NT2/D1 (cell line): ENCODE measurements around the gene TARBP2.

ENCODE experiments used
- DNase-seq: peaks from one replicate; pipeline ENCODE4 v3.0.0-alpha.2; 2011; ENCODE audit warnings: low read depth, low spot score
- H3K27me3 ChIP-seq: 2 replicates; pipeline ENCODE4 v1.6.0; 2011; ENCODE audit warnings: mild to moderate bottlenecking; ENCODE audit not compliant: insufficient read length, insufficient read depth
- H3K36me3 ChIP-seq: 2 replicates; pipeline ENCODE4 v1.6.1; 2011; ENCODE audit warnings: mild to moderate bottlenecking, low read length, mixed read lengths; ENCODE audit not compliant: insufficient read depth, insufficient read length
- H3K4me1 ChIP-seq: 2 replicates; pipeline ENCODE4 v1.5.1; 2011; ENCODE audit not compliant: insufficient read depth, insufficient read length
- H3K4me3 ChIP-seq: 2 replicates; pipeline ENCODE4 v1.5.1; 2011; ENCODE audit warnings: low read depth; ENCODE audit not compliant: insufficient read length
- H3K9ac ChIP-seq: 2 replicates; pipeline ENCODE4 v1.6.0; 2011; ENCODE audit warnings: low read depth; ENCODE audit not compliant: insufficient read length
- H3K9me3 ChIP-seq: 2 replicates; pipeline ENCODE4 v1.5.1; 2011; ENCODE audit warnings: mild to moderate bottlenecking, low read length; ENCODE audit not compliant: insufficient read depth
- SUZ12 ChIP-seq: IDR thresholded peaks from 2 replicates; pipeline ENCODE4 v1.6.1; 2011; ENCODE audit not compliant: insufficient read length, insufficient read depth; ENCODE audit errors: extremely low read depth
- YY1 ChIP-seq: IDR thresholded peaks from 2 replicates; pipeline ENCODE4 v1.6.1; 2011; ENCODE audit not compliant: insufficient read length, insufficient read depth
- ZNF274 ChIP-seq: IDR thresholded peaks from 2 replicates; pipeline ENCODE4 v1.6.1; 2011; ENCODE audit warnings: mild to moderate bottlenecking, low read depth, low read length

TARBP2 gene

GRCh38 chr12:53523131-53523530 is 22.0 kb downstream of the TARBP2 start:
- Histone ChIP-seq H3K4me3 (no peak overlapping the region), H3K27me3 (no peaks in the 10 kb centered on the region), H3K36me3 (peaks cover 46% of the 10 kb centered on the region), H3K9ac (no peak overlapping the region), H3K9me3 (no peaks in the 10 kb centered on the region), H3K4me1 (no peaks in the 10 kb centered on the region)
- no peak for TF ChIP-seq YY1
- no peak for TF ChIP-seq SUZ12
- TF ChIP-seq ZNF274 = no peak
- no peak for DNase-seq

DNA sequence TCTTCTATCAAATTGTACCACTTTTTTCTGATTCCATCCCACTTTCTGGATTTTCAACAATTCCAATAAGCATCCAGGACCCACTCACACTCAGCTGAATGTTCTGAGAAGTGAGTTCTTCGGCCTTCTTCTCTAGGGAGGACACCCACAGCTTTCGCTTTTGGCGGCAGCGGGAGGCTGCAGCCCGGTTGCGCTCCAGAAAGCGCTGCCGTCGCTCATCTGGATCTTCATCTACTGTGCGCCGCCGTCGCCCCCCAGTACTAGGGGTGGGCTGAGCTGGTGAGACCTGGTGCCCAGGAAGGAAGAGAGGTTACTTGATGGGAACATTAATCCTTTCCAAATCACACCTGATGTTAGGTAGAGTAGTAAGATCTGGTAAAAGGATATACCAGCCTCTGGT is 23.4 kb downstream of the TARBP2 start:
- Histone ChIP-seq H3K4me3 (no peak overlapping the region), H3K36me3 (peaks cover 46% of the 10 kb centered on the region), H3K27me3 (no peaks in the 10 kb centered on the region), H3K9ac (no peak overlapping the region), H3K9me3 (no peaks in the 10 kb centered on the region), H3K4me1 (no peaks in the 10 kb centered on the region)
- DNase-seq = no peak
- TF ChIP-seq SUZ12 (no peak), ZNF274 (no peak), YY1 (no peak)

DNA sequence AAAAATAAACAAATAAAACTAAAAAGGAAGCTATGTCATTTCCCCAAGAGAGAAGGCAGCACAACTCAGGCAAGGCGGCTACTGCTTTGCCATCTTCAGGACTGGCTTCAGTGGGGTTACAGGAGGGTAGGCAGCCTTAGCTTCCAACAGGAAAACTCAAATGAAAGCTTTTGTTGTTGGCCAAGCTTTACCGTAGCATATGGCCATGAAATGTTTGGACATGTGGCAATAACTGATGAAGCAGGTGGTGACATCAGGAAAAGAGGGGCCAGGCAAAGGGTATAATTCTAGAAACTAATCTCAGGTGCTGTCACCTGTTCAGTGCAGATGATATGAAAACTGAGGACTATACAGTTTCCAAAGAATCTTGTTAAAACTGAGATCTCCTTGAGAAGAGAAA is 29.0 kb downstream of the TARBP2 start:
- no peaks in the 10 kb centered on the region for H3K4me1 ChIP-seq
- H3K9me3 ChIP-seq = no peaks in the 10 kb centered on the region
- TF ChIP-seq SUZ12 = no peak
- TF ChIP-seq YY1 = no peak
- no peak for TF ChIP-seq ZNF274
- H3K27me3 ChIP-seq = no peaks in the 10 kb centered on the region
- H3K36me3 ChIP-seq = peaks cover 55% of the 10 kb centered on the region
- no peak overlapping the region for H3K9ac ChIP-seq
- H3K4me3 ChIP-seq = no peak overlapping the region
- no peak for DNase-seq

DNA sequence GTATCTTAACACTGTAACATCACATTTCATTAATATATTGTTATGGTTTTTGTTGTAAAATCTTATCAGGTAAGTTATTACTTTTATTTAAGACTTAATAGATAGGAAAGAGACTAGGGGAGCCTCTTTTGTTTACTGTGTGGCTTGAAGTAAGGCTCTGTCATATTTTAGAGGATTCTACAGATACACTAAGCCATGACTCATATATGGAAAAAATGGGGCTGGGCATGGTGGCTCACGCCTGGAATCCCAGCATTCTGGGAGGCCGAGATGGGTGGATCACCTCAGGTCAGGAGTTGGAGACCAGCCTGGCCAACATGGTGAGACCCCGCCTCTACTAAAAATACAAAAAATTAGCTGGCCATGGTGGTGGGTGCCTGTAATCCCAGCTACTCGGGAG is 29.8 kb downstream of the TARBP2 start:
- TF ChIP-seq ZNF274 (no peak), YY1 (no peak), SUZ12 (no peak)
- Histone ChIP-seq H3K36me3 (peaks cover 64% of the 10 kb centered on the region), H3K9me3 (no peaks in the 10 kb centered on the region), H3K4me1 (no peaks in the 10 kb centered on the region), H3K9ac (no peak overlapping the region), H3K27me3 (no peaks in the 10 kb centered on the region), H3K4me3 (no peak overlapping the region)
- no peak for DNase-seq

GRCh38 chr12:53532021-53532420 is 30.9 kb downstream of the TARBP2 start:
- Histone ChIP-seq H3K4me1 (no peaks in the 10 kb centered on the region), H3K9ac (no peak overlapping the region), H3K27me3 (no peaks in the 10 kb centered on the region), H3K36me3 (peaks cover 72% of the 10 kb centered on the region), H3K4me3 (no peak overlapping the region), H3K9me3 (no peaks in the 10 kb centered on the region)
- no peak for TF ChIP-seq YY1
- TF ChIP-seq ZNF274 = no peak
- no peak for TF ChIP-seq SUZ12
- DNase-seq = no peak

DNA sequence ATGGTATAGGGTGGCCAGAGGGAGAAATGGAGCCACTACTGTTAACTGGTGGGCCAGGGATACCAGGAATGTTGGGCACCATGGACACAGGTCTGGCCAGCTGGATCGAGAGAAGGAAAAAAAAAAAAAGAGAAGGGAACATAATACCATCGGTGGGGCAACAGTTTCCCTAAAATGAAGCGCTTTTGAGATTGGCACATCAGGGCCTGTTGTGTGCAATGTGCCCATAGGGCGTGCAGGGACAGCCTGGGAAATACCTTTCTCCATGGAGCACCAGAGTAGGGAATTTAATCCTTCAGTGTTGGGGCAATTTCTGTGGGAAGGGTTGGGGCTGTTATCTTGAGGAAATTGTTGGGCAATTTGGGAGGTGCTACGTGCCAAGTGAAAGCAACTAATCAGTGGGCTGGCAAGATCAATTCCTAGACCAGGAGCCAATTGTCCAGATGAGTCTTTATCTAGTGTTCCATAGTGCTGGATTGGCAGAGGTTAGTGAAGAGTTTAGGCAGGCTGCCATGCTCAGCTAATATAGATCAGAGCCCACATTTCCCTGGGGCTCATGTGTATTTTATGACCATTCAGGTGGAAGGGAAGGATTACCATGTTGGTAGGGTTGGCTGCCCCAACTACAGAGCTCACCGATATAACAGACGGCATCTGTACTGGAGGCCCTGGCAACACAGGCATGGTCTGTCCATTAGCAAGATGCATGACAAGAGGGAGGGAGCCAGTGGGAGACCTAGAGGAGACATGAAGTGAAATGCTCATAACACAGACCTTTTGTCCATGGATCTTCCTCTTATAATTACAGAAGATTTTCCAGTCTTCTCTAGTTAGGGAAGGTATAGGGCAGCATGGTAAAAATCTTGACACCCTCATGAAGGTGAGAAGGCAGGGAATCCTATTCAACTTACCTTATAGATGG is 31.7 kb downstream of the TARBP2 start:
- H3K4me1 ChIP-seq = no peaks in the 10 kb centered on the region
- no peaks in the 10 kb centered on the region for H3K27me3 ChIP-seq
- DNase-seq = no peak
- no peak overlapping the region for H3K4me3 ChIP-seq
- H3K9me3 ChIP-seq = no peaks in the 10 kb centered on the region
- no peak for TF ChIP-seq ZNF274
- no peak for TF ChIP-seq SUZ12
- no peak for TF ChIP-seq YY1
- no peak overlapping the region for H3K9ac ChIP-seq
- H3K36me3 ChIP-seq = peaks cover 74% of the 10 kb centered on the region

GRCh38 chr12:53533471-53533870 is 32.4 kb downstream of the TARBP2 start:
- Histone ChIP-seq H3K9me3 (no peaks in the 10 kb centered on the region), H3K4me1 (no peaks in the 10 kb centered on the region), H3K27me3 (no peaks in the 10 kb centered on the region), H3K36me3 (peaks cover 70% of the 10 kb centered on the region), H3K9ac (no peak overlapping the region), H3K4me3 (no peak overlapping the region)
- no peak for DNase-seq
- TF ChIP-seq ZNF274 (no peak), YY1 (no peak), SUZ12 (no peak)
